ENCODE results near the gene SP6. TPM values are rescaled to one million over a fixed set of nuclear protein-coding genes. Genes with fewer than 3 reads are reported as not detected.

SP6 gene
- total RNA-seq, 1 experiment from 2014 or later: 3.3 TPM

DNA sequence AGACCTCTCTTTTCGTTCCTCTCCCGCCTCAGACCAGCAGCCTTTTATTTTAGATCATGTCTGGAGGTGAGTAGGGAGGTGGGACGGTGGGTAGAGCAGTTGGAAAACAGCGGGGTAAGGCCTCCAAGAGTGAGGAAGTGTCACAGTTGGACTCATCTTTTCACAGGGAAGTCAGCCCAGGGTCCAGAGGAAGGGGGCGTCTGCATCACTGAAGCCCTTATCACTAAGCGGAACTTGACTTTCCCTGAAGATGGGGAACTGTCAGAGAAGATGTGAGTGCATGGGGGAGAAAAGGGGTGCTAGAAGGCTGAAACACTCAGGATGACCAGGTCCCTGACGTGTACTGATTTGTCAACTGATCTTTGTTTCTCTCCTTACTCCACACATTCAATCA, 19.0 kb downstream of the SP6 start:
- POLR2A ChIA-PET: interaction anchor here (0.9 to 1.2 kb wide), 3 partner anchors 15 to 139 kb away, joined by 3 to 5 read pairs (median 4); partner anchors contain the start of gene CDK5RAP3
- Mint-ChIP-seq H3K4me1 (peaks cover 12% of the 10 kb centered on the region), H3K27me3 (ENCODE audit: low read depth) (no peaks in the 10 kb centered on the region), H3K27ac (no peak overlapping the region), H3K4me3 (peak overlapping the region; percentile 98), H3K36me3 (peaks cover 10% of the 10 kb centered on the region), H3K9me3 (no peaks in the 10 kb centered on the region)
- ATAC-seq (peak; percentile 2; the same call in 1 of the 2 replicates), DNase-seq (ENCODE audit: low spot score) (no peak)
- TF ChIP-seq, protein P1, sequence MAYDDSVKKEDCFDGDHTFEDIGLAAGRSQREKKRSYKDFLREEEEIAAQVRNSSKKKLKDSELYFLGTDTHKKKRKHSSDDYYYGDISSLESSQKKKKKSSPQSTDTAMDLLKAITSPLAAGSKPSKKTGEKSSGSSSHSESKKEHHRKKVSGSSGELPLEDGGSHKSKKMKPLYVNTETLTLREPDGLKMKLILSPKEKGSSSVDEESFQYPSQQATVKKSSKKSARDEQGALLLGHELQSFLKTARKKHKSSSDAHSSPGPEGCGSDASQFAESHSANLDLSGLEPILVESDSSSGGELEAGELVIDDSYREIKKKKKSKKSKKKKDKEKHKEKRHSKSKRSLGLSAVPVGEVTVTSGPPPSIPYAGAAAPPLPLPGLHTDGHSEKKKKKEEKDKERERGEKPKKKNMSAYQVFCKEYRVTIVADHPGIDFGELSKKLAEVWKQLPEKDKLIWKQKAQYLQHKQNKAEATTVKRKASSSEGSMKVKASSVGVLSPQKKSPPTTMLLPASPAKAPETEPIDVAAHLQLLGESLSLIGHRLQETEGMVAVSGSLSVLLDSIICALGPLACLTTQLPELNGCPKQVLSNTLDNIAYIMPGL (CRISPR knock-in tag; IDR thresholded peaks at IDR 0.05): 0 out of 2 replicates have a peak, but pooled peaks have one; percentile 14
- no peak for TF ChIP-seq JUN (CRISPR knock-in tag; IDR thresholded peaks at IDR 0.05)
- CTCF ChIA-PET: interaction anchor here (0.6 to 2.0 kb wide), 18 partner anchors 9 to 180 kb away, joined by 3 to 32 read pairs (median 4); partner anchors contain the start of genes CDK5RAP3, OSBPL7, PNPO and SCRN2

DNA sequence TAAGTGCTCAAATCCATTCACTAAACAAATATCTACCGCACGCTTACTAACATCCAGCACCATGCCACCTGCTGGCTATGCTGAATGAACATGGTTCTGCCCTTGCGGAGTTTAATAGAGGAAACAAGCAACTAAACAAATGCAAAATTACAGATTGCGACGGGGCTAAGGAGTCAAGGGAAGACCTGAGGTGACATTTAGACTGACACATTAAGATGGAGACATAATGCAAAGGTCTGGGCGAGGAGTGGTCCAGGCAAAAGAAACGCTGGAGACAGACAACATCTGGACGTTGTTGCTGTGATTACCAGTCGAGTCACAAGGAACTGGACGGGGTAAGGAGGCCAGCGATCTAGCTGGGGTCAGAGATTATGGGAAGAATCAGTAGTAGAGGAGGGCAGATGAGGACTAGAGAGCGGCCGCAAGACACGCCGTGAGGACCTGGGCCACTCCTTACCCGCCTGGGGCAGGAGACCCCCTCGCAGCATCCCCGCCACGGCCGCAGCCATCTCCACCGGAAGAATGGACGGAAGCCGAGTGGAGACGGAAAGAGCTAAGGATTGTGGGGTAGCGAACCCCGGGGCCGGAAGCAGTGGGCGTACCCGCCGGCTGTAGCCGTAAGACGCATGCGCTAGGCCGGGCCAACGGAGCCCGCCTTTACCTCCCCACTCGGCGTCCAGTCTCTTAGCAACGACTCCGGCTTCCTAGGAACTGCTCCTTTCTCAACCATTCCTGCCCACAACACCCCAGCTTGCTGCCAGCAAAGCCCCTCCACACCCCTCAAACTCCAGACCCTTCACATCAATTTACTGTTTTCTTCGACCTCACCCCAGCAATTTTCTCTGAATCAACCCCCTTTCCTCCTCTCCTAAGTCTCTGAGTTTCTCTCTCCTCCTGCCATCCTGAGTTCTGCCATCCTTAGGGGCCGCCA, 19.7 kb downstream of the SP6 start, which contains the start of the genes LRRC46 and MRPL10:
TSS of gene LRRC46 (plus strand) at position 668 of the 931 bp plus-strand sequence. CDS start 320 bp downstream, outside the sequence.
TSS of gene MRPL10 (minus strand) at position 539 of the 931 bp plus-strand sequence. CDS start at position 509, 30 bp downstream.
- Mint-ChIP-seq H3K4me3 (peak within 1 kb of the TSS; percentile 98), H3K27ac (peak within 1 kb of the TSS; percentile 93), H3K36me3 (peaks cover 17% of the 10 kb centered on the region), H3K9me3 (no peaks in the 10 kb centered on the region), H3K4me1 (peaks cover 12% of the 10 kb centered on the region), H3K27me3 (ENCODE audit: low read depth) (no peaks in the 10 kb centered on the region)
- DNase-seq (ENCODE audit: low spot score) (peak; percentile 93), ATAC-seq (peak; percentile 98)
- ChIA-PET POLR2A (interaction anchor here (0.9 to 1.2 kb wide), 3 partner anchors 15 to 140 kb away, joined by 3 to 5 read pairs (median 4); partner anchors contain the start of gene CDK5RAP3), CTCF (interaction anchor here (0.6 to 2.0 kb wide), 19 partner anchors 9 to 181 kb away, joined by 3 to 32 read pairs (median 4); partner anchors contain the start of genes CDK5RAP3, OSBPL7, PNPO and SCRN2)
- peak; percentile 89 for TF ChIP-seq ZNF121 (CRISPR knock-in tag; IDR thresholded peaks at IDR 0.05)
- TF ChIP-seq NFE2L1 (CRISPR knock-in tag; IDR thresholded peaks at IDR 0.05): 0 out of 2 replicates have a peak, but pooled peaks have one; percentile 48
- TF ChIP-seq FOXK1 (CRISPR knock-in tag; IDR thresholded peaks at IDR 0.05): peak; percentile 72; the same call in 1 of the 2 replicates
- peak; percentile 55 for TF ChIP-seq ETV6 (CRISPR knock-in tag; IDR thresholded peaks at IDR 0.05)
- no peak for TF ChIP-seq ESRRA (CRISPR knock-in tag; IDR thresholded peaks at IDR 0.05; ENCODE audit: borderline replicate concordance)
- TF ChIP-seq MYBL2 (CRISPR knock-in tag; IDR thresholded peaks at IDR 0.05): 0 out of 2 replicates have a peak, but pooled peaks have one; percentile 48
- TF ChIP-seq, protein P2, sequence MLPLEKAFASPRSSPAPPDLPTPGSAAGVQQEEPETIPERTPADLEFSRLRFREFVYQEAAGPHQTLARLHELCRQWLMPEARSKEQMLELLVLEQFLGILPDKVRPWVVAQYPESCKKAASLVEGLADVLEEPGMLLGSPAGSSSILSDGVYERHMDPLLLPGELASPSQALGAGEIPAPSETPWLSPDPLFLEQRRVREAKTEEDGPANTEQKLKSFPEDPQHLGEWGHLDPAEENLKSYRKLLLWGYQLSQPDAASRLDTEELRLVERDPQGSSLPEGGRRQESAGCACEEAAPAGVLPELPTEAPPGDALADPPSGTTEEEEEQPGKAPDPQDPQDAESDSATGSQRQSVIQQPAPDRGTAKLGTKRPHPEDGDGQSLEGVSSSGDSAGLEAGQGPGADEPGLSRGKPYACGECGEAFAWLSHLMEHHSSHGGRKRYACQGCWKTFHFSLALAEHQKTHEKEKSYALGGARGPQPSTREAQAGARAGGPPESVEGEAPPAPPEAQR (CRISPR knock-in tag; IDR thresholded peaks at IDR 0.05): no peak
- TF ChIP-seq, protein P3, sequence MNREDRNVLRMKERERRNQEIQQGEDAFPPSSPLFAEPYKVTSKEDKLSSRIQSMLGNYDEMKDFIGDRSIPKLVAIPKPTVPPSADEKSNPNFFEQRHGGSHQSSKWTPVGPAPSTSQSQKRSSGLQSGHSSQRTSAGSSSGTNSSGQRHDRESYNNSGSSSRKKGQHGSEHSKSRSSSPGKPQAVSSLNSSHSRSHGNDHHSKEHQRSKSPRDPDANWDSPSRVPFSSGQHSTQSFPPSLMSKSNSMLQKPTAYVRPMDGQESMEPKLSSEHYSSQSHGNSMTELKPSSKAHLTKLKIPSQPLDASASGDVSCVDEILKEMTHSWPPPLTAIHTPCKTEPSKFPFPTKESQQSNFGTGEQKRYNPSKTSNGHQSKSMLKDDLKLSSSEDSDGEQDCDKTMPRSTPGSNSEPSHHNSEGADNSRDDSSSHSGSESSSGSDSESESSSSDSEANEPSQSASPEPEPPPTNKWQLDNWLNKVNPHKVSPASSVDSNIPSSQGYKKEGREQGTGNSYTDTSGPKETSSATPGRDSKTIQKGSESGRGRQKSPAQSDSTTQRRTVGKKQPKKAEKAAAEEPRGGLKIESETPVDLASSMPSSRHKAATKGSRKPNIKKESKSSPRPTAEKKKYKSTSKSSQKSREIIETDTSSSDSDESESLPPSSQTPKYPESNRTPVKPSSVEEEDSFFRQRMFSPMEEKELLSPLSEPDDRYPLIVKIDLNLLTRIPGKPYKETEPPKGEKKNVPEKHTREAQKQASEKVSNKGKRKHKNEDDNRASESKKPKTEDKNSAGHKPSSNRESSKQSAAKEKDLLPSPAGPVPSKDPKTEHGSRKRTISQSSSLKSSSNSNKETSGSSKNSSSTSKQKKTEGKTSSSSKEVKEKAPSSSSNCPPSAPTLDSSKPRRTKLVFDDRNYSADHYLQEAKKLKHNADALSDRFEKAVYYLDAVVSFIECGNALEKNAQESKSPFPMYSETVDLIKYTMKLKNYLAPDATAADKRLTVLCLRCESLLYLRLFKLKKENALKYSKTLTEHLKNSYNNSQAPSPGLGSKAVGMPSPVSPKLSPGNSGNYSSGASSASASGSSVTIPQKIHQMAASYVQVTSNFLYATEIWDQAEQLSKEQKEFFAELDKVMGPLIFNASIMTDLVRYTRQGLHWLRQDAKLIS (CRISPR knock-in tag; IDR thresholded peaks at IDR 0.05; ENCODE audit: borderline replicate concordance): no peak
- TF ChIP-seq PRRX2 (CRISPR knock-in tag; IDR thresholded peaks at IDR 0.05): no peak
- no peak for TF ChIP-seq CREB1 (CRISPR knock-in tag; IDR thresholded peaks at IDR 0.05)
- TF ChIP-seq ZNF219 (CRISPR knock-in tag; IDR thresholded peaks at IDR 0.05; ENCODE audit: borderline replicate concordance): no peak
- TF ChIP-seq FOXP1 (CRISPR knock-in tag; IDR thresholded peaks at IDR 0.05; ENCODE audit: borderline replicate concordance): peak; percentile 90
- no peak for TF ChIP-seq NFYB (CRISPR knock-in tag; conservative IDR thresholded peaks at IDR 0.05; ENCODE audit: low read depth)
- TF ChIP-seq, protein P4, sequence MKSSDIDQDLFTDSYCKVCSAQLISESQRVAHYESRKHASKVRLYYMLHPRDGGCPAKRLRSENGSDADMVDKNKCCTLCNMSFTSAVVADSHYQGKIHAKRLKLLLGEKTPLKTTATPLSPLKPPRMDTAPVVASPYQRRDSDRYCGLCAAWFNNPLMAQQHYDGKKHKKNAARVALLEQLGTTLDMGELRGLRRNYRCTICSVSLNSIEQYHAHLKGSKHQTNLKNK (CRISPR knock-in tag; IDR thresholded peaks at IDR 0.05): no peak
- TF ChIP-seq, protein P5, sequence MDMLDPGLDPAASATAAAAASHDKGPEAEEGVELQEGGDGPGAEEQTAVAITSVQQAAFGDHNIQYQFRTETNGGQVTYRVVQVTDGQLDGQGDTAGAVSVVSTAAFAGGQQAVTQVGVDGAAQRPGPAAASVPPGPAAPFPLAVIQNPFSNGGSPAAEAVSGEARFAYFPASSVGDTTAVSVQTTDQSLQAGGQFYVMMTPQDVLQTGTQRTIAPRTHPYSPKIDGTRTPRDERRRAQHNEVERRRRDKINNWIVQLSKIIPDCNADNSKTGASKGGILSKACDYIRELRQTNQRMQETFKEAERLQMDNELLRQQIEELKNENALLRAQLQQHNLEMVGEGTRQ (CRISPR knock-in tag; IDR thresholded peaks at IDR 0.05): no peak
- TF ChIP-seq, protein P6, sequence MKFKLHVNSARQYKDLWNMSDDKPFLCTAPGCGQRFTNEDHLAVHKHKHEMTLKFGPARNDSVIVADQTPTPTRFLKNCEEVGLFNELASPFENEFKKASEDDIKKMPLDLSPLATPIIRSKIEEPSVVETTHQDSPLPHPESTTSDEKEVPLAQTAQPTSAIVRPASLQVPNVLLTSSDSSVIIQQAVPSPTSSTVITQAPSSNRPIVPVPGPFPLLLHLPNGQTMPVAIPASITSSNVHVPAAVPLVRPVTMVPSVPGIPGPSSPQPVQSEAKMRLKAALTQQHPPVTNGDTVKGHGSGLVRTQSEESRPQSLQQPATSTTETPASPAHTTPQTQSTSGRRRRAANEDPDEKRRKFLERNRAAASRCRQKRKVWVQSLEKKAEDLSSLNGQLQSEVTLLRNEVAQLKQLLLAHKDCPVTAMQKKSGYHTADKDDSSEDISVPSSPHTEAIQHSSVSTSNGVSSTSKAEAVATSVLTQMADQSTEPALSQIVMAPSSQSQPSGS (CRISPR knock-in tag; IDR thresholded peaks at IDR 0.05; ENCODE audit: borderline replicate concordance, low read depth): no peak
- TF ChIP-seq SP1 (CRISPR knock-in tag; conservative IDR thresholded peaks at IDR 0.05): peak; percentile 83
- no peak for TF ChIP-seq NR2C2 (CRISPR knock-in tag; IDR thresholded peaks at IDR 0.05)

All from WTC11 (cell line).